HepG2 (cell line): ENCODE data around the gene TAOK3. TPM values are rescaled to one million over a fixed set of nuclear protein-coding genes. Genes with fewer than 3 reads are reported as not detected.

Experiments used
- ELF4 ChIP-seq: sonication (generic); formaldehyde crosslinking; IDR thresholded peaks from 2 replicates; pipeline ENCODE4 v1.5.0; 2020; ENCODE audit warnings: missing genetic modification reagents, mild to moderate bottlenecking, moderate library complexity, borderline replicate concordance
- FOXK1 ChIP-seq: sonication (generic); formaldehyde crosslinking; IDR thresholded peaks from 2 replicates; pipeline ENCODE4 v1.4.0; 2020; ENCODE audit warnings: low read depth, missing genetic modification reagents, borderline replicate concordance
- HOMEZ ChIP-seq: IDR thresholded peaks from 2 replicates; pipeline ENCODE4 v1.6.1; 2016; ENCODE audit warnings: low read depth
- IKZF4 ChIP-seq: sonication (generic); formaldehyde crosslinking; IDR thresholded peaks from 2 replicates; pipeline ENCODE4 v1.5.1; 2020; ENCODE audit warnings: borderline replicate concordance, mild to moderate bottlenecking, low read depth, missing genetic modification reagents; ENCODE audit errors: not compliant biosample characterization
- KDM6A ChIP-seq: IDR thresholded peaks from 2 replicates; pipeline ENCODE4 v1.6.1; 2016; ENCODE audit warnings: low read depth
- MTF2 ChIP-seq: sonication (generic); formaldehyde crosslinking; IDR thresholded peaks from 2 replicates; pipeline ENCODE4 v1.5.0; 2020; ENCODE audit warnings: missing genetic modification reagents, borderline replicate concordance
- NPAS2 ChIP-seq: sonication (generic); formaldehyde crosslinking; IDR thresholded peaks from 2 replicates; pipeline ENCODE4 v1.8.0; 2022; ENCODE audit warnings: mild to moderate bottlenecking, missing genetic modification reagents, borderline replicate concordance
- NR3C1 ChIP-seq: sonication (generic); formaldehyde crosslinking; IDR thresholded peaks from 2 replicates; pipeline ENCODE4 v1.4.0; 2020; ENCODE audit warnings: missing genetic modification reagents
- PHF5A ChIP-seq: IDR thresholded peaks from one replicate; pipeline ENCODE4 v1.6.1; 2018; ENCODE audit warnings: low read depth, missing genetic modification reagents; ENCODE audit not compliant: unreplicated experiment
- PHF8 ChIP-seq: sonication (generic); formaldehyde crosslinking; IDR thresholded peaks from 2 replicates; pipeline ENCODE4 v1.5.0; 2020; ENCODE audit warnings: missing genetic modification reagents
- SMYD3 ChIP-seq: sonication (generic); formaldehyde crosslinking; IDR thresholded peaks from 2 replicates; pipeline ENCODE4 v1.8.1; 2023; ENCODE audit warnings: mild to moderate bottlenecking, missing genetic modification reagents
- TBX3 ChIP-seq: fragments of 450-650 bp; IDR thresholded peaks from 2 replicates; pipeline ENCODE4 v1.6.1; 2017; ENCODE audit warnings: antibody characterized with exemption, mild to moderate bottlenecking, inconsistent platforms, borderline replicate concordance
- TP53 ChIP-seq: sonication (generic); formaldehyde crosslinking; conservative IDR thresholded peaks from 2 replicates; pipeline ENCODE4 v1.4.0; 2020; ENCODE audit warnings: missing genetic modification reagents
- ZNF704 ChIP-seq: sonication (generic); formaldehyde crosslinking; IDR thresholded peaks from 2 replicates; pipeline ENCODE4 v1.8.1; 2023; ENCODE audit warnings: mild to moderate bottlenecking, inconsistent platforms, moderate library complexity, missing genetic modification reagents, borderline replicate concordance
- ZNF761 ChIP-seq: sonication (generic); formaldehyde crosslinking; conservative IDR thresholded peaks from 2 replicates; pipeline ENCODE4 v1.4.0; 2020; ENCODE audit warnings: mild to moderate bottlenecking, missing genetic modification reagents
- ZNF788 ChIP-seq: sonication (generic); formaldehyde crosslinking; IDR thresholded peaks from 2 replicates; pipeline ENCODE4 v1.5.0; 2020; ENCODE audit warnings: mild to moderate bottlenecking, missing genetic modification reagents, borderline replicate concordance
- polyA plus RNA-seq, 8 experiments: library from polyadenylated mRNA; depleted of rRNA in 3 of 8; stranded (reverse) in 7 of 8; unstranded in 1 of 8; fragments of >200 nt; fragmentation: Illumina TruSeq in 4 of 8; extraction: Trizol in 4 of 8; gene quantifications; 2 replicates each; pipeline versions ENCODE4 v1.2.1 to v1.2.3, GENCODE V29; 2011 to 2016; ENCODE audit warnings: low read depth in 4 of 8, missing spikeins in 1 of 8, mixed read lengths in 1 of 8; ENCODE audit not compliant: insufficient read depth in 1 of 8
- total RNA-seq, 5 experiments: library from RNA; depleted of rRNA; stranded (reverse); fragments of >200 nt; fragmentation: Illumina TruSeq; extraction: Trizol; gene quantifications; 2 replicates each; pipeline ENCODE4 v1.2.3, GENCODE V29; 2016; ENCODE audit warnings: low read depth in 1 of 5
- TF ChIP-seq, protein P1 (sequence below): sonication (generic); formaldehyde crosslinking; IDR thresholded peaks from 2 replicates; pipeline ENCODE4 v1.5.0; 2020; ENCODE audit warnings: mild to moderate bottlenecking, missing genetic modification reagents, borderline replicate concordance

Gene TAOK3
- total and polyA plus RNA-seq, 2 of the 13 experiments (the other 11 are each of a cell fraction or from before 2014, with no cell fraction given) = 10.4 to 12.3 TPM

DNA sequence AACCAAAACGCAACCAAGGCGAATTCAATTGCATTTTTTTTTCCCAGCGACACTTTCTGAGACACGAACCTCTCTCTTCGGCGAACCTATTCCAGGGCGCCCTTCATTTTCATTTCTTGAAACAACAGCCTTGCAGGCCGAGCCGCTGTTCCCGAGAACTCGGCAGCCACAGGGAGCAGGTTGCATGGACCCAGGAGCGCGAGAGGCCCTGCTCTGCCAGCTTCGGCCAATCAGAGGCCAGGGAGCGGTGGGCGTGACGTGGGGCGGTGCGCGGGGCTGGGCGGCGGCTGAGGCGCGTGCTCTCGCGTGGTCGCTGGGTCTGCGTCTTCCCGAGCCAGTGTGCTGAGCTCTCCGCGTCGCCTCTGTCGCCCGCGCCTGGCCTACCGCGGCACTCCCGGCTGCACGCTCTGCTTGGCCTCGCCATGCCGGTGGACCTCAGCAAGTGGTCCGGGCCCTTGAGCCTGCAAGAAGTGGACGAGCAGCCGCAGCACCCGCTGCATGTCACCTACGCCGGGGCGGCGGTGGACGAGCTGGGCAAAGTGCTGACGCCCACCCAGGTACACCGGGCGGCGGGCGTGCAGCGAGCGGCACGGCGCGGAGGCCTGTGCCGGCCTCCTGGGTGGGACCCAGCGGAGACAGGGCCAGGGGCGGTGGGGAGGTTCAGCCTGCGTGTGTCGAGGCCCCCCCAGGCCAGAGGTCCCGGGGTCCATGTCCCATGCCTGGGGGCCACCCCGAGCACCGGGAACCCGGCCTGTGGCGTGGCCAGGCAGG, 236.7 kb downstream of the TAOK3 start, which contains the start of gene PEBP1 (continued):
- TF ChIP-seq, protein P1, sequence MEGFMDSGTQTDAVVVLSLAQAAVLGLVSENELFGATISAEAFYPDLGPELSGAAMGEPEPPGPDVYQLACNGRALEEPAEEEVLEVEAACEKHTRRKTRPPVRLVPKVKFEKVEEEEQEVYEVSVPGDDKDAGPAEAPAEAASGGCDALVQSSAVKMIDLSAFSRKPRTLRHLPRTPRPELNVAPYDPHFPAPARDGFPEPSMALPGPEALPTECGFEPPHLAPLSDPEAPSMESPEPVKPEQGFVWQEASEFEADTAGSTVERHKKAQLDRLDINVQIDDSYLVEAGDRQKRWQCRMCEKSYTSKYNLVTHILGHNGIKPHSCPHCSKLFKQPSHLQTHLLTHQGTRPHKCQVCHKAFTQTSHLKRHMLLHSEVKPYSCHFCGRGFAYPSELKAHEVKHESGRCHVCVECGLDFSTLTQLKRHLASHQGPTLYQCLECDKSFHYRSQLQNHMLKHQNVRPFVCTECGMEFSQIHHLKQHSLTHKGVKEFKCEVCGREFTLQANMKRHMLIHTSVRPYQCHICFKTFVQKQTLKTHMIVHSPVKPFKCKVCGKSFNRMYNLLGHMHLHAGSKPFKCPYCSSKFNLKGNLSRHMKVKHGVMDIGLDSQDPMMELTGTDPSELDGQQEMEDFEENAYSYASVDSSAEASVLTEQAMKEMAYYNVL (CRISPR knock-in tag) = peak; percentile 66
- TF ChIP-seq FOXK1 (CRISPR knock-in tag) (0 out of 2 replicates have a peak, but pooled peaks have one; percentile 51), PHF8 (peak; percentile 96), TP53 (peak; percentile 72; the same call in 1 of the 2 replicates), PHF5A (CRISPR knock-in tag) (no peak), NR3C1 (CRISPR knock-in tag) (no peak), NPAS2 (CRISPR knock-in tag) (no peak), ELF4 (CRISPR knock-in tag) (0 out of 2 replicates have a peak, but pooled peaks have one; percentile 65), ZNF788 (peak; percentile 94), IKZF4 (CRISPR knock-in tag) (peak; percentile 97), KDM6A (CRISPR knock-in tag) (no peak), ZNF704 (CRISPR knock-in tag) (0 out of 2 replicates have a peak, but pooled peaks have one; percentile 67), SMYD3 (peak; percentile 47; the same call in 1 of the 2 replicates), TBX3 (no peak), MTF2 (CRISPR knock-in tag) (no peak), HOMEZ (CRISPR knock-in tag) (peak; percentile 64; the same call in 1 of the 2 replicates), ZNF761 (peak; percentile 83)
